IgD-negative memory B cell (primary cell): ENCODE data around the gene MPST. TPM values are rescaled to one million over a fixed set of nuclear protein-coding genes. Genes with fewer than 3 reads are reported as not detected.

Source experiments
- H3K27ac Mint-ChIP-seq, 3 donors: one replicate each; pipeline ENCODE4 v1.8.0; 2020 to 2022; ENCODE audit warnings: mild to moderate bottlenecking in 3 of 3, mixed read lengths in 3 of 3, moderate library complexity in 1 of 3
- H3K27me3 Mint-ChIP-seq: one replicate; pipeline ENCODE4 v1.8.0; 2021; ENCODE audit warnings: mixed read lengths
- H3K36me3 Mint-ChIP-seq: one replicate; pipeline ENCODE4 v1.8.0; 2020; ENCODE audit warnings: mild to moderate bottlenecking, mixed read lengths
- H3K4me1 Mint-ChIP-seq, 3 donors: one replicate each; pipeline ENCODE4 v1.8.0; 2020 to 2022; ENCODE audit warnings: mixed read lengths in 3 of 3, mild to moderate bottlenecking in 1 of 3
- H3K4me3 Mint-ChIP-seq, 4 donors: one replicate each; pipeline ENCODE4 v1.8.0; 2020 to 2022; ENCODE audit warnings: mild to moderate bottlenecking in 4 of 4, mixed read lengths in 4 of 4, moderate library complexity in 3 of 4
- H3K9me3 Mint-ChIP-seq, 3 donors: one replicate each; pipeline ENCODE4 v1.8.0; 2020 to 2021; ENCODE audit warnings: mixed read lengths in 3 of 3, mild to moderate bottlenecking in 1 of 3
- polyA plus RNA-seq: library from polyadenylated mRNA; unstranded; fragments of 300-500 nt; fragmentation: Illumina TruSeq; gene quantifications from one replicate; pipeline ENCODE4 v1.2.3, GENCODE V29; 2021

Gene MPST
- polyA plus RNA-seq, 1 donor from 2014 or later: 16.2 TPM

- Mint-ChIP-seq H3K36me3 (peaks cover 1% of the 10 kb centered on the region), H3K27ac (no peak overlapping the region), H3K4me3 (no peak overlapping the region), H3K9me3 (no peaks in the 10 kb centered on the region), H3K4me1 (peaks cover 0 to 4% (median 0%) of the 10 kb centered on the region in 3 donors), H3K27me3 (peaks cover 2% of the 10 kb centered on the region)
Observed at GRCh38 chr22:37012956-37013355, 6.6 kb upstream of the MPST start.

DNA sequence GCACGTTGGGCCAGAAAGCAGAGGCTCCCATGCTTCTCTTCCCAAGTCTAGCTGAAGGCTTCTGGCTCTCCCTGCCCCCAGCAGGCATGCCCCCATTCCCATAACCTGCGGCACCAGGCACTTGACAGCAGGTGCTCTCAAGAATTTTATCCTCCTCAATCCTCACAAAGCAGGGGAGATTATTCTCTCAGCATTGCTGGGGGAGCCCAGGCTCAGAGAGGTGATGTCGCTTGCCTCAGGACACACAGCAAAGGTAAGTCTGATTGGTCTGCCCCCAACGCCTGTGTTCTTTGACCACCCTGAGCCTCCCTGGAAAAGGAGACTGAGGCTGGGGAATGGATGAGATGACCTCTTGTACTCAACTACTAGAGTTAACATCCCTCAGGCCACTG is 5.1 kb upstream of the MPST start:
- peaks cover 0 to 4% (median 3%) of the 10 kb centered on the region in 3 donors for H3K4me1 Mint-ChIP-seq
- no peaks in the 10 kb centered on the region for H3K9me3 Mint-ChIP-seq
- no peaks in the 10 kb centered on the region for H3K27me3 Mint-ChIP-seq

GRCh38 chr22:37014835-37015586 is 4.5 kb upstream of the MPST start:
- Mint-ChIP-seq H3K27me3 (no peaks in the 10 kb centered on the region), H3K27ac (no peak overlapping the region), H3K4me3 (peak overlapping the region in 1 of 4 donors; percentile 23), H3K36me3 (peaks cover 1% of the 10 kb centered on the region), H3K9me3 (no peaks in the 10 kb centered on the region), H3K4me1 (peaks cover 0 to 4% (median 3%) of the 10 kb centered on the region in 3 donors)

More for the DNA sequence above, 5.1 kb upstream of the MPST start:
- H3K36me3 Mint-ChIP-seq: peaks cover 1% of the 10 kb centered on the region
- peak overlapping the region in 1 of 3 donors; percentile 50 for H3K27ac Mint-ChIP-seq
- H3K4me3 Mint-ChIP-seq: no peak overlapping the region

DNA sequence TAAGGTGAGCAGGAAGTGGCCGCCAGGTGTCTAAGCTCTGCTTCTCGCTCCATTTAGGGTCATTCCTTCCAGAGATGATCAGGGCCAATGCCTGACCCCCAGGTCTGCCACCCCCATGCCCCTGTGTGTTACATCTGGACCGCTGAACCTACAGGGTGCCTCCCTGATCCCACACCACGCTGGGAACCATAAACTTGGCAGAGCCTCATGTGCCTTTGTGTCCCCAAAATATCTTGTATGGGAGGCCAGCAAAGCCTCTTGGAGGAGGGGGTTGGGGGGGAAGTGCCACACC is 4.0 kb upstream of the MPST start:
- no peaks in the 10 kb centered on the region for H3K9me3 Mint-ChIP-seq
- H3K4me3 Mint-ChIP-seq: peak overlapping the region in 1 of 4 donors; percentile 23
- no peaks in the 10 kb centered on the region for H3K27me3 Mint-ChIP-seq
- peaks cover 0 to 4% (median 4%) of the 10 kb centered on the region in 3 donors for H3K4me1 Mint-ChIP-seq
- peaks cover 1% of the 10 kb centered on the region for H3K36me3 Mint-ChIP-seq
- H3K27ac Mint-ChIP-seq: no peak overlapping the region

DNA sequence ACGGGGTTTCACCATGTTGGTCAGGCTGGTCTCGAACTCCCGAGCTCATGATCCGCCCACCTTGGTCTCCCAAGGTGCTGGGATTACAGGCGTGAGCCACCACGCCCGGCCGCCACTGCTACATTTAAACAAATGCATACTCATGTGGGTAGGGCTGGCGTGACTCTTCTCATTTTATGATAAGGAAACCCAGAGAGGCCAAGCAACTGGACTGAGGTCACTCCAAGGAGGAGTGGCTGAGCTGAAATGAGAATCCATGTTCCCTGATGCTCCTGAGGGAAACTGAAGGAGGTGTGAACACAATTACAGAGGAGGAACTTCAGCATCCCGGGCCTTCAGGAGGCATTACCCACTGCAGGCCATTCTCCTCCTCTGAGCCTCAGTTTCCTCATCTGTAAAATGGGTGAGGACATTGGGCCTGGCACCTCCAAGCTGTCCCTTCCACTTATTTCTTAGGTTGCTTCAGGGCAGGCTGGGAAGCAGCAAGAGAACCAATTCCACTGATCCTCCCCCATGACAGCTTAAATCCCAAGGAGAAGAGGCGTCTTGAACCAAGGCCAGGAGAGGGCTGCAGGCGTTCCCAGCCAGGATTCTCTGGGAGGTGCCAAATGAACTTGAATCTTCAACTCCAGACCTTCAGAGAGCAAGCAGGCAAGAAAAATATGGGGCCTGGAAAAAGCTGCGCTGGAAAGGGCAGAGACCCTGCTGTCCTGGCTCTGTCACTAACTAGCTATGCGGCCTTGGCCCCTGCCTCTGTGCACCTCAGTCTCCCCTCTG is 3.2 kb upstream of the MPST start:
- H3K27ac Mint-ChIP-seq: peak overlapping the region in 1 of 3 donors; percentile 27
- no peaks in the 10 kb centered on the region for H3K9me3 Mint-ChIP-seq
- peak overlapping the region in 2 of 4 donors; percentile 18 to 82 for H3K4me3 Mint-ChIP-seq
- peaks cover 0 to 4% (median 4%) of the 10 kb centered on the region in 3 donors for H3K4me1 Mint-ChIP-seq
- peaks cover 1% of the 10 kb centered on the region for H3K36me3 Mint-ChIP-seq
- no peaks in the 10 kb centered on the region for H3K27me3 Mint-ChIP-seq

- no peaks in the 10 kb centered on the region for H3K27me3 Mint-ChIP-seq
- H3K4me3 Mint-ChIP-seq: peak overlapping the region in 3 of 4 donors; percentile 26 to 82 (median 41)
- peaks cover 1% of the 10 kb centered on the region for H3K36me3 Mint-ChIP-seq
- H3K4me1 Mint-ChIP-seq: peaks cover 5 to 10% (median 8%) of the 10 kb centered on the region in 3 donors
- H3K9me3 Mint-ChIP-seq: no peaks in the 10 kb centered on the region
- peak overlapping the region in 1 of 3 donors; percentile 21 for H3K27ac Mint-ChIP-seq
Observed at GRCh38 chr22:37017356-37017755, 2.2 kb upstream of the MPST start.

DNA sequence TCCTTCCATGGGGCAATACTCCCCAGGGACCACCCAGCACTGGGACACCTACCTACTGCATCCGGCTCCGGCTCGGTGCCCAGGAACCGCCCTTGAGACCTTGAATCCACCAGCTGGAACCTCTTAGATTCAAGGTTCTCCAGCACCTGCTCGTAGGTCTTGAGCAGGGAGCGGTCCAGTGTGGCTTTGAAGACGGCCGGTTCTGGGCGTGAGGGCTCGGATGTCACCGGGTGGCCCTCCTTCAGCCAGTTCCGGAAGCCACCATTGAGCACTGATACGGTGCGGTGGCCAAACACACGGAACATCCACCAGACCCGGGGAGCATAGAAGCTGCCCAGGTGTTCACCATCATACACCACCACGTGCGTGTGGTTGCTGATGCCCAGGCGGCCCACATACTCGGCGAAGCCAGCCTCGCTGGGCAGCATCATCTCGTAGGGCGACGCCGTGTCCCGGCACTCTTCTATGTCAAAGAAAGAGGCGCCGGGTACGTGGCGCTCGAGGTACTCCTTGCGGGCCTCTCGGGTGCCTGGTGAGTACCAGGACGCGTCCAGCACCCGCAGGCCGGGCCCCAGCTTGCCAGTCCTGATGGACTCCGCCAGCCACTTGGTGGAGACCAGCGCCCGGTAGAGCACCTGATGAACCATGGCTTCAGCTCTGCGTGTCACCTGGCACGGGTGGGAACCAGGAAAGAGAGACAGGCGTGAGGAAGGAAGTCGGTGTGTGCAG is 1.3 kb upstream of the MPST start:
- Mint-ChIP-seq H3K36me3 (peaks cover 1% of the 10 kb centered on the region), H3K27ac (peak overlapping the region in 1 of 3 donors; percentile 21), H3K27me3 (no peaks in the 10 kb centered on the region), H3K4me3 (peak overlapping the region; percentile 73 to 82 (median 79)), H3K9me3 (no peaks in the 10 kb centered on the region), H3K4me1 (peaks cover 5 to 10% (median 8%) of the 10 kb centered on the region in 3 donors)

- no peaks in the 10 kb centered on the region for H3K27me3 Mint-ChIP-seq
- H3K27ac Mint-ChIP-seq: no peak overlapping the region
- peaks cover 1% of the 10 kb centered on the region for H3K36me3 Mint-ChIP-seq
- no peaks in the 10 kb centered on the region for H3K9me3 Mint-ChIP-seq
- H3K4me1 Mint-ChIP-seq: peaks cover 5 to 10% (median 8%) of the 10 kb centered on the region in 3 donors
- peak overlapping the region; percentile 73 to 82 (median 79) for H3K4me3 Mint-ChIP-seq
Observed at GRCh38 chr22:37018815-37019308, 680 bp upstream of the MPST start.

GRCh38 chr22:37020192-37020479 is 594 bp downstream of the MPST start:
- no peaks in the 10 kb centered on the region for H3K9me3 Mint-ChIP-seq
- H3K27ac Mint-ChIP-seq: no peak overlapping the region
- H3K36me3 Mint-ChIP-seq: peaks cover 1% of the 10 kb centered on the region
- peaks cover 5 to 10% (median 8%) of the 10 kb centered on the region in 3 donors for H3K4me1 Mint-ChIP-seq
- peak overlapping the region; percentile 84 to 96 (median 90) for H3K4me3 Mint-ChIP-seq
- no peaks in the 10 kb centered on the region for H3K27me3 Mint-ChIP-seq

GRCh38 chr22:37021041-37021440 is 1.5 kb downstream of the MPST start:
- H3K4me1 Mint-ChIP-seq: peaks cover 5 to 10% (median 8%) of the 10 kb centered on the region in 3 donors
- H3K27me3 Mint-ChIP-seq: no peaks in the 10 kb centered on the region
- H3K27ac Mint-ChIP-seq: no peak overlapping the region
- peak overlapping the region in 1 of 4 donors; percentile 17 for H3K4me3 Mint-ChIP-seq
- peaks cover 5% of the 10 kb centered on the region for H3K36me3 Mint-ChIP-seq
- H3K9me3 Mint-ChIP-seq: no peaks in the 10 kb centered on the region

- H3K27me3 Mint-ChIP-seq: no peaks in the 10 kb centered on the region
- peaks cover 4% of the 10 kb centered on the region for H3K36me3 Mint-ChIP-seq
- H3K9me3 Mint-ChIP-seq: no peaks in the 10 kb centered on the region
- H3K4me1 Mint-ChIP-seq: peaks cover 5 to 10% (median 8%) of the 10 kb centered on the region in 3 donors
- H3K27ac Mint-ChIP-seq: peak overlapping the region in 1 of 3 donors; percentile 71
- peak overlapping the region; percentile 71 to 86 (median 79) for H3K4me3 Mint-ChIP-seq
Observed at GRCh38 chr22:37021710-37022482, 2.4 kb downstream of the MPST start.

DNA sequence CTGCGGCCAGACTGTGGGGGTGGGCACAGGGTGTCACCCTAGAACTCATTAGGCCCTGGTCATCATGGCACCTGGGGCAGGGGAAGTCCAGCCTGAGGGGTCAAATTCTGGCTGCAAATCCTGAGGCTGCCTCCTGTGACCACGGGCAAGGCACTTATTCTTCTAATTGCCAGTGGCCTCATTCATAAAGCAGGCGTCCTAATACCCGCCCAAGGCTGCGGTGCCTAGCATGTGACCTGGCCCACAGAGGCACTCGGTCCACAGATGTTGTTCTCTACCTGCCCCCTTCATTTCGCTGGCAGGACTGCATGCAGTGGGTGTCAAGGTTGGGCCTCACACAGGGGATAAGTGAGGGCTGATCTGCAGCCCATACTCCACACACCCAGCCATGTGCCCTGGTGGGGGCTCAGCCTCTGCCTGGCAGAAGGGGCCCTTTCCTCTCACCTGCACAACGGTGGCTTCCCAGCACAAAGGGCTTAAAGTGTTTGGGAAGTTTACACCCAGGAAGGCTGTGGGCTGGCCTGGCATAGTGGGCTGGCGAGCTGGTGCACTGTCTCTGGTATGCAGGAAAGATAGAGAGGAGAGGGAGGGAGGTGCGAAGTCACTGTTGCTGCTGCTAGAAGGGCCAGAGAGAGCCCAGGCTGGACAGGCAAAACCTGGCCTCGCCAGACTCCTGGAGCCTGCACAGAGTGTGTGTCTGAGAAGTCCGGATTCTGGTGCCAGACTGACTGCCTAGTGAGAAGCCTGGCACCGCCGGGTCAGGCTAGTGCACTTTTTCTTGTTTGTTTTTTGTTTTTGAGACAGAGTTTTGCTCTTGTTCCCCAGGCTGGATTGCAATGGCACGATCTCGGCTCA is 3.2 kb downstream of the MPST start:
- H3K4me1 Mint-ChIP-seq: peaks cover 5 to 8% (median 7%) of the 10 kb centered on the region in 3 donors
- H3K9me3 Mint-ChIP-seq: no peaks in the 10 kb centered on the region
- H3K36me3 Mint-ChIP-seq: peaks cover 4% of the 10 kb centered on the region
- H3K27me3 Mint-ChIP-seq: no peaks in the 10 kb centered on the region
- no peak overlapping the region for H3K27ac Mint-ChIP-seq
- peak overlapping the region in 1 of 4 donors; percentile 86 for H3K4me3 Mint-ChIP-seq

- H3K27me3 Mint-ChIP-seq: no peaks in the 10 kb centered on the region
- H3K36me3 Mint-ChIP-seq: peaks cover 4% of the 10 kb centered on the region
- peak overlapping the region in 1 of 4 donors; percentile 26 for H3K4me3 Mint-ChIP-seq
- H3K27ac Mint-ChIP-seq: no peak overlapping the region
- peaks cover 5 to 6% (median 6%) of the 10 kb centered on the region in 3 donors for H3K4me1 Mint-ChIP-seq
- no peaks in the 10 kb centered on the region for H3K9me3 Mint-ChIP-seq
Observed at GRCh38 chr22:37023743-37024338, 4.3 kb downstream of the MPST start.
